Fibroblast of mammary gland (primary cell): ENCODE data around the gene ZFPL1.

Experiments used
- DNase-seq: peaks from one replicate; pipeline ENCODE4 v3.0.0-alpha.2; 2010; ENCODE audit warnings: low read depth
- H3K4me3 ChIP-seq: 2 replicates; pipeline ENCODE4 v1.5.1; 2011; ENCODE audit warnings: low read depth, mild to moderate bottlenecking, low read length, moderate library complexity; ENCODE audit not compliant: control insufficient read depth
- CTCF ChIP-seq: conservative IDR thresholded peaks from 2 replicates; pipeline ENCODE4 v1.5.1; 2011; ENCODE audit warnings: low read depth, low read length, inconsistent platforms; ENCODE audit not compliant: control insufficient read depth, insufficient read depth

ZFPL1 gene

GRCh38 chr11:65042891-65043290 is 41.1 kb upstream of the ZFPL1 start:
- no peak for DNase-seq

DNA sequence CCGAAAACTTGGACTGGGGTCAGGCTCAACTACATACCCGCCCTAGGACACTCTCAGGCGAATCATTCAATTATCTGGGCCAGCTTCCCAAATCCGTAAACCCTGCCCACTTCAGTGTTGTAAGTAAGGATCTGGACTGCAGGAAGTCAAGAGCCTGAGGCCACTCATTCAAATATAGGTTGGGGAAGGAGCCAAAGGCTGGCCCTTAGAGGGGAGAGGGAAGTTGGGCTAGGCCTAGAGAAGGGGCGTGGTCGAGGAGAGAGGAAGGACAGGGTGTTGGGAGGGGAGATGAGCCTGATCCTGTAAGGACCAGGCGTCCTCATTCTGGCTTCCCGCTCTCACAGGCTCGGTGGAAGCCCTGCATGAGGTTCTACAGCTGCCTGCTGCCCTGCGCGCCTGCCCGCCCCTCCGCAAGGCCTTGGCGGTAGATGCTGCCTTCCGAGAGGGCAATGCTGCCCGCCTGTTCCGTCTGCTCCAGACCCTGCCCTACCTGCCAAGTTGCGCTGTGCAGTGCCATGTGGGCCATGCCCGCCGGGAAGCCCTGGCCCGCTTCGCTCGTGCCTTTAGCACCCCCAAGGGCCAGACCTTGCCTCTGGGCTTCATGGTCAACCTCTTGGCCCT is 40.0 kb upstream of the ZFPL1 start:
- peak; percentile 68 for DNase-seq
- TF ChIP-seq CTCF = no peak
- no peak overlapping the region for H3K4me3 ChIP-seq

More at GRCh38 chr11:65042891-65043290, 41.1 kb upstream of the ZFPL1 start:
- no peak overlapping the region for H3K4me3 ChIP-seq
- no peak for TF ChIP-seq CTCF

GRCh38 chr11:65045061-65045460 is 39.0 kb upstream of the ZFPL1 start:
- no peak for TF ChIP-seq CTCF
- no peak overlapping the region for H3K4me3 ChIP-seq
- no peak for DNase-seq

DNA sequence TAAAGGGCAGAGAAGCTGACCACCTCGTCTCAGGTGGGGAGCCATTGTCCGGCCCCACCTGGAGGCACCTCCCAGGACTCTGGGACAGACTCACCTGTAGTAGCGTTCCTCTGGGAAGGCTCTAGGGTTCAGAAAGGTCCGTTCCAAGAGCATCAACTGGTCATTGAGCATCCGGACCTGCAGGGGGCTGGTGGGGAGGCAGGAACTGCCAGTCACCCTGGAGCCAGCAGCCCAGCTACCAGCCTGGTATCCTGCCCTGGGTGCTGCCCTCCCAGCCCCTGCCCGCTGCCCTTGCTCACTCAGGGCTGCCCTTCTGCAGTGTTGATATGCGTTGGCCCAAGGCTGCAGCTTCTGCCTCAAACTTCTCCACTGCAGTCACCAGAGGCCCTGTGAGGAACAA is 38.3 kb upstream of the ZFPL1 start:
- no peak for DNase-seq
- no peak overlapping the region for H3K4me3 ChIP-seq
- TF ChIP-seq CTCF = no peak

DNA sequence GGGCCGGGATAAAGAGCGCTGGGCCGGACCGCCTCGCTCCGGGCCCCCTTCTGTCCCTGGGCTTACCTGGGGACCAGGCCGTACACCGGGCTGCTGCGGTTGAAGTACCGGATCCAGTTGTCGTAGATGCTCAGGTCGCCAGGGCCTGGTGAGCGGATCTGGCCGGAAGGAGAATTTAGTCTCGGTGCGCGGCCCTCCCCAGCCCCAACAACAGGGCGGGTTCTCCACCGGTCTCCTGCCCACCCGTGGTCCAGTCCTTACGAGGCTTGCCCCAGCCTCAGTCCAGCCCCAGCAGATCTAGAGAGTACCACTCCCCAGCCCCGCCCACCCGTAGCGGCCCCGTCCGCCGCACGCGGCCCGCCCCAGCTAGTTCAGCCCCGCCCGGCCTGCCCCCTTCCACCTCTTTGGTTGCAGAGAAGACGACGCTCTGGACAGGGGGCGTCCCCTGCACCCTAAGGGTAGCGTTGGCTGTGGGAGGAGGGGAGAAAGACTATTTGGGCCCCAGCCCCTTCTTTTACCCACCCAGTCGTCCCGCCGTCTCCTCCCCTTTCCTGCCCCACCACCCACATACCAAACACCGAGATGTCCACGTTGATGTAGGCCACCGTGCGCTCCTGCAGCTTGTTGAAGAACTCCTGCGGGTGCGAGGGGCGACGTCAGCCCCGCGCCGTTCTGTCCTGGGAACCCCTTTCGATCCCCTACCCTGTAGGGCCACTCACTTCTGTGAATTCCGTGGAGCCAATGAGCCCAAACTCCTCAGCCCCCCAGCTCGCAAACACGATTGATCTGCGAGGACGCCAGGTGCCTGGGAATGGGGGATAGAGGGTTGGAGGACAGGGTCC is 36.2 kb upstream of the ZFPL1 start:
- H3K4me3 ChIP-seq = peak overlapping the region; percentile 50
- TF ChIP-seq CTCF = no peak
- DNase-seq = no peak

DNA sequence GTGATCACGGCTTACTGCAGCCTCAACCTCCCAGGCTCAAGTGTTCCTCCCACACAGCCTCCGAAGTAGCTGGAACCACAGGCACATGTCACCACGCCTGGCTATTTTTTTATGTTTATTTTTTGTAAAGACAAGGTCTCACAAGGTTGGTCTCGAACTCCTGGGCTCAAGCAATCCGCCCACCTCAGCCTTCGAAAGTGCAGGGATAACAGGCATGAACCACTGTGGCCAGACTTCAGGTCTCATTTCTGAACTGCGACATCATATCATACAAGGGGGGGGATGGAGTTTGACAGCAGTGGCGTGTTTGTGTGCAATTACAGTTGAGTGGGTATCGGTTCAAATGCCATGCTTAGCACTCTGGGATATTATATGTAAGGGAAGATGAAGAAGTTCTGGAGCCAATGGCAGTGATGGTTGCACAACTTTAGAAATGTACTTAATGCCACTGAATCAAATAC is 32.6 kb upstream of the ZFPL1 start:
- TF ChIP-seq CTCF = no peak
- H3K4me3 ChIP-seq = no peak overlapping the region
- no peak for DNase-seq
